MM.1S (cell line): Measurements from ENCODE around the gene ANKMY2.

Source experiments
- DNase-seq: peaks from one replicate; pipeline ENCODE4 v3.0.0-alpha.2; 2015
- H2AFZ ChIP-seq: fragments of 300-600 bp; sonication (generic); 2 replicates; pipeline ENCODE4 v1.6.0; 2016; ENCODE audit warnings: antibody characterized with exemption, low read length
- H3F3A ChIP-seq: fragments of 300-600 bp; sonication (generic); 2 replicates; pipeline ENCODE4 v1.6.1; 2016; ENCODE audit warnings: mild to moderate bottlenecking, antibody characterized with exemption, low read length, moderate library complexity, mixed read lengths; ENCODE audit not compliant: insufficient read depth
- H3K27ac ChIP-seq: fragments of 300-600 bp; sonication (generic); 2 replicates; pipeline ENCODE4 v1.5.1; 2016; ENCODE audit warnings: mild to moderate bottlenecking, low read length
- H3K27me3 ChIP-seq: fragments of 300-600 bp; sonication (generic); replicated peaks from 2 replicates; pipeline ENCODE4 v1.6.0; 2016; ENCODE audit warnings: low read length; ENCODE audit not compliant: insufficient read depth
- H3K36me3 ChIP-seq: fragments of 300-600 bp; sonication (generic); replicated peaks from 2 replicates; pipeline ENCODE4 v1.6.1; 2016; ENCODE audit warnings: mild to moderate bottlenecking, low read length, mixed read lengths; ENCODE audit not compliant: insufficient read depth
- H3K4me1 ChIP-seq: fragments of 300-600 bp; sonication (generic); 2 replicates; pipeline ENCODE4 v1.6.1; 2016; ENCODE audit warnings: low read length, mixed read lengths
- H3K4me2 ChIP-seq: fragments of 300-600 bp; sonication (generic); 2 replicates; pipeline ENCODE4 v1.6.0; 2016; ENCODE audit warnings: low read depth, low read length
- H3K4me3 ChIP-seq: fragments of 300-600 bp; sonication (generic); 2 replicates; pipeline ENCODE4 v1.5.1; 2016; ENCODE audit warnings: low read length, mixed read lengths
- H3K79me2 ChIP-seq: fragments of 300-600 bp; sonication (generic); 2 replicates; pipeline ENCODE4 v1.6.1; 2016; ENCODE audit warnings: mixed run types, low read length, mixed read lengths
- H3K9ac ChIP-seq: fragments of 300-600 bp; sonication (generic); 2 replicates; pipeline ENCODE4 v1.6.1; 2016; ENCODE audit warnings: low read length, mixed read lengths
- H3K9me2 ChIP-seq: fragments of 300-600 bp; sonication (generic); replicated peaks from 2 replicates; pipeline ENCODE4 v1.6.1; 2016; ENCODE audit warnings: mild to moderate bottlenecking, low read length, mixed read lengths; ENCODE audit not compliant: insufficient read depth
- H3K9me3 ChIP-seq: fragments of 300-600 bp; sonication (generic); replicated peaks from 2 replicates; pipeline ENCODE4 v1.6.1; 2016; ENCODE audit warnings: mild to moderate bottlenecking, low read length, mixed read lengths; ENCODE audit not compliant: insufficient read depth
- H4K20me1 ChIP-seq: fragments of 300-600 bp; sonication (generic); 2 replicates; pipeline ENCODE4 v1.6.1; 2016; ENCODE audit warnings: mild to moderate bottlenecking, low read length, moderate library complexity, mixed read lengths; ENCODE audit not compliant: insufficient read depth
- CTCF ChIP-seq: fragments of 300-600 bp; sonication (generic); IDR thresholded peaks from 2 replicates; pipeline ENCODE4 v1.5.1; 2016; ENCODE audit warnings: antibody characterized with exemption, low read length, mixed read lengths
- EZH2 ChIP-seq: fragments of 300-600 bp; sonication (generic); optimal IDR thresholded peaks from 2 replicates; pipeline ENCODE3; 2017; ENCODE audit warnings: low read depth, mild to moderate bottlenecking, antibody characterized with exemption, low read length, mixed read lengths
- EZH2phosphoT487 ChIP-seq: fragments of 300-600 bp; sonication (generic); IDR thresholded peaks from 2 replicates; pipeline ENCODE4 v1.6.1; 2018; ENCODE audit warnings: antibody characterized with exemption, low read length

The ANKMY2 gene

GRCh38 chr7:16587129-16587528, 58.4 kb downstream of the ANKMY2 start:
- H3K9me3 ChIP-seq = no peaks in the 10 kb centered on the region
- H3K79me2 ChIP-seq = no peaks in the 10 kb centered on the region
- DNase-seq = no peak
- H3K27me3 ChIP-seq = no peaks in the 10 kb centered on the region
- H2AFZ ChIP-seq = no peak overlapping the region
- H3K4me1 ChIP-seq = no peaks in the 10 kb centered on the region
- H3K36me3 ChIP-seq = no peaks in the 10 kb centered on the region
- no peak overlapping the region for H3K4me3 ChIP-seq
- H3K4me2 ChIP-seq = no peak overlapping the region
- no peak overlapping the region for H3K9ac ChIP-seq
- H3K27ac ChIP-seq = no peak overlapping the region
- no peaks in the 10 kb centered on the region for H3F3A ChIP-seq
- no peaks in the 10 kb centered on the region for H3K9me2 ChIP-seq
- H4K20me1 ChIP-seq = no peaks in the 10 kb centered on the region
- TF ChIP-seq CTCF = no peak
- TF ChIP-seq EZH2 = no peak
- no peak for TF ChIP-seq EZH2phosphoT487

- H3K36me3 ChIP-seq = no peaks in the 10 kb centered on the region
- TF ChIP-seq EZH2 = no peak
- no peak for TF ChIP-seq EZH2phosphoT487
- no peak for TF ChIP-seq CTCF
- no peaks in the 10 kb centered on the region for H3K4me1 ChIP-seq
- no peak overlapping the region for H3K4me2 ChIP-seq
- no peaks in the 10 kb centered on the region for H3K27me3 ChIP-seq
- no peaks in the 10 kb centered on the region for H3K9me3 ChIP-seq
- no peaks in the 10 kb centered on the region for H3F3A ChIP-seq
- DNase-seq = no peak
- no peaks in the 10 kb centered on the region for H4K20me1 ChIP-seq
- H3K9ac ChIP-seq = no peak overlapping the region
- H3K9me2 ChIP-seq = no peaks in the 10 kb centered on the region
- no peak overlapping the region for H3K4me3 ChIP-seq
- H3K27ac ChIP-seq = no peak overlapping the region
- no peak overlapping the region for H2AFZ ChIP-seq
- H3K79me2 ChIP-seq = no peaks in the 10 kb centered on the region
Measured at GRCh38 chr7:16586081-16586874, 59.3 kb downstream of the ANKMY2 start.

GRCh38 chr7:16585540-16585939, 60.0 kb downstream of the ANKMY2 start:
- H3K79me2 ChIP-seq = no peaks in the 10 kb centered on the region
- H3F3A ChIP-seq = no peaks in the 10 kb centered on the region
- H3K9me2 ChIP-seq = no peaks in the 10 kb centered on the region
- no peak overlapping the region for H3K27ac ChIP-seq
- no peaks in the 10 kb centered on the region for H4K20me1 ChIP-seq
- TF ChIP-seq EZH2 (no peak), EZH2phosphoT487 (no peak), CTCF (no peak)
- no peaks in the 10 kb centered on the region for H3K36me3 ChIP-seq
- no peaks in the 10 kb centered on the region for H3K27me3 ChIP-seq
- H3K4me1 ChIP-seq = no peaks in the 10 kb centered on the region
- H3K9ac ChIP-seq = no peak overlapping the region
- H3K4me2 ChIP-seq = no peak overlapping the region
- no peaks in the 10 kb centered on the region for H3K9me3 ChIP-seq
- no peak overlapping the region for H2AFZ ChIP-seq
- no peak for DNase-seq
- no peak overlapping the region for H3K4me3 ChIP-seq
